Thoracic aorta endothelial cell (primary cell): ENCODE data around the gene RAD51AP1. TPM values are rescaled to one million over a fixed set of nuclear protein-coding genes. Genes with fewer than 3 reads are reported as not detected.

Source experiments
- total RNA-seq: library from RNA; depleted of rRNA; stranded (reverse); fragments of >200 nt; gene quantifications from 2 replicates; pipeline ENCODE4 v1.2.3, GENCODE V29; 2012

RAD51AP1 gene
- 44.9 and 58.7 TPM in 2 replicates for total RNA-seq

GRCh38 chr12:4538207-4539160, at the start of gene RAD51AP1:
RAD51AP1 (plus strand) TSS chr12:4538890; CDS start chr12:4538940, 50 bp downstream.

DNA sequence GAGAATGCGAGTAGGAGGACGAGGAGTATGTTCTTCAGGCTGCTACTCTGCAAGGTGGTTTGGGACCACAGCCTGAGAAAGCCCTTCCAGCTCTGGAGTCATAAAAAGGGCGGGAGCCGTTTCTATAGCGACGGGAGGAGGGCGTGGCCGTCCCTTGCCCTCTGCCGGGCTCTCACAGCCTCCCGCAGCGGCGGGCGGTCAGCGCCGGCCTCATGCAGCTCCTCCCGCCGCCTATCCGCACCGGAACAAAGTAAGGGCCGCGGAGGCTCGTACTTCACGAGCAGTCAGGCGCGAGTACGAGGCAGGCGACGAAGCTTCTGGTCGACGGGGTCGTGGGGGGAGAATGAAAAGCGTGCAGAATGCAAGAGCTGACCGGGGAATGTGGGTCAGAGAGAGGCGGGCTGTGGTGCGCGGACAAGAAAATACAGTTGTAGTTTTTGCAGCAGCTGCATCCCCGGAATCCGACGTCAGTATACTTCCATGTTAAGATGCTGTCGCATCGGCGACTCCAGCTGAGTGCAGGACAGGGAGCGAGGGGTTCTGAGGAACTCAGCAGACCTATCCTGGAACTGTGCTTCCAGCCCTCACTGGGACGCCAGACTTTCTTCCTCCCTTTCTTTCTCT, 23.5 kb downstream of the RAD51AP1 start, which contains the start of gene DYRK4:
TSS of gene DYRK4 (plus strand) at position 175 of the 624 bp plus-strand sequence. CDS start at position 213, 38 bp downstream.

Other genes starting within 250 kb of the RAD51AP1 start
- gene TIGAR, start 217.7 kb upstream of the RAD51AP1 start, total RNA-seq, result 30.5 and 37.4 TPM in 2 replicates
- gene FGF23, start 159.2 kb upstream of the RAD51AP1 start, total RNA-seq, result not detected in 2 replicates
- not detected in 2 replicates for gene FGF6, start 93.1 kb upstream of the RAD51AP1 start, total RNA-seq
- gene DYRK4, start 23.3 kb downstream of the RAD51AP1 start, total RNA-seq, result 38.8 and 48.5 TPM in 2 replicates
- gene AKAP3, start 110.2 kb downstream of the RAD51AP1 start, total RNA-seq, result 0.72 and 0.80 TPM in 2 replicates
- 78.6 and 126 TPM in 2 replicates for gene NDUFA9, start 110.2 kb downstream of the RAD51AP1 start, total RNA-seq
- gene GALNT8, start 181.5 kb downstream of the RAD51AP1 start, total RNA-seq, result 0.27 and 3.1 TPM in 2 replicates